Measurements from ENCODE around the gene TEX2. TPM values are rescaled to one million over a fixed set of nuclear protein-coding genes. Genes with fewer than 3 reads are reported as not detected.
A peak's percentile ranks its signal among the peaks of the same experiment; 100 is the strongest.

The TEX2 gene
- total RNA-seq, 1 donor from 2014 or later, result 58.0 TPM

GRCh38 chr17:64269687-64270649 is 6.9 kb upstream of the TEX2 start:
- TF ChIP-seq CTCF (IDR thresholded peaks at IDR 0.05; ENCODE audit: borderline replicate concordance), result no peak
- Histone ChIP-seq H3K4me1 (no peaks in the 10 kb centered on the region), H3K4me3 (no peak overlapping the region), H3K9me3 (replicated peaks) (peaks cover 7% of the 10 kb centered on the region), H3K27me3 (ENCODE audit: low read depth) (no peaks in the 10 kb centered on the region), H3K36me3 (no peaks in the 10 kb centered on the region), H3K27ac (replicated peaks) (no peak overlapping the region)
- DNase-seq, result no peak
- intact Hi-C loops (cut with micrococcal nuclease), result no loop called here

GRCh38 chr17:64264891-64265290 is 1.8 kb upstream of the TEX2 start:
- Histone ChIP-seq H3K27ac (replicated peaks) (no peak overlapping the region), H3K36me3 (no peaks in the 10 kb centered on the region), H3K9me3 (replicated peaks) (no peaks in the 10 kb centered on the region), H3K4me3 (no peak overlapping the region), H3K27me3 (ENCODE audit: low read depth) (no peaks in the 10 kb centered on the region), H3K4me1 (peaks cover 40% of the 10 kb centered on the region)
- no peak for TF ChIP-seq CTCF (IDR thresholded peaks at IDR 0.05; ENCODE audit: borderline replicate concordance)
- no peak for DNase-seq
- intact Hi-C loops (cut with micrococcal nuclease), result loop anchor here (5.0 kb wide), 1 partner anchor 118 kb away; no protein-coding TSS in a partner anchor

- peak; percentile 60 for DNase-seq
- Histone ChIP-seq H3K4me3 (peak overlapping the region; percentile 95), H3K9me3 (replicated peaks) (no peaks in the 10 kb centered on the region), H3K27me3 (ENCODE audit: low read depth) (no peaks in the 10 kb centered on the region), H3K27ac (replicated peaks) (peak overlapping the region; percentile 96), H3K4me1 (peaks cover 51% of the 10 kb centered on the region), H3K36me3 (no peaks in the 10 kb centered on the region)
- intact Hi-C loops (cut with micrococcal nuclease), result loop anchor here (5.0 kb wide), 1 partner anchor 115 kb away; no protein-coding TSS in a partner anchor
- no peak for TF ChIP-seq CTCF (IDR thresholded peaks at IDR 0.05; ENCODE audit: borderline replicate concordance)
Measured at GRCh38 chr17:64262198-64262999, 661 bp downstream of the TEX2 start.

GRCh38 chr17:64261417-64262145 is 1.5 kb downstream of the TEX2 start:
- Histone ChIP-seq H3K27ac (replicated peaks) (peak overlapping the region; percentile 96), H3K4me3 (peak overlapping the region; percentile 95), H3K27me3 (ENCODE audit: low read depth) (no peaks in the 10 kb centered on the region), H3K4me1 (peaks cover 59% of the 10 kb centered on the region), H3K36me3 (no peaks in the 10 kb centered on the region), H3K9me3 (replicated peaks) (no peaks in the 10 kb centered on the region)
- no peak for TF ChIP-seq CTCF (IDR thresholded peaks at IDR 0.05; ENCODE audit: borderline replicate concordance)
- intact Hi-C loops (cut with micrococcal nuclease), result loop anchor here (5.0 kb wide), 1 partner anchor 114 kb away; no protein-coding TSS in a partner anchor
- no peak for DNase-seq

GRCh38 chr17:64260886-64261285 is 2.2 kb downstream of the TEX2 start:
- no peak for TF ChIP-seq CTCF (IDR thresholded peaks at IDR 0.05; ENCODE audit: borderline replicate concordance)
- no peaks in the 10 kb centered on the region for H3K27me3 ChIP-seq (ENCODE audit: low read depth)
- H3K9me3 ChIP-seq (replicated peaks), result no peaks in the 10 kb centered on the region
- no peak overlapping the region for H3K27ac ChIP-seq (replicated peaks)
- no peaks in the 10 kb centered on the region for H3K36me3 ChIP-seq
- no peak overlapping the region for H3K4me3 ChIP-seq
- DNase-seq, result no peak
- H3K4me1 ChIP-seq, result peaks cover 66% of the 10 kb centered on the region
- intact Hi-C loops (cut with micrococcal nuclease), result loop anchor here (5.0 kb wide), 1 partner anchor 114 kb away; no protein-coding TSS in a partner anchor
